H1 (cell line): ENCODE measurements around the gene CDK16. TPM values are rescaled to one million over a fixed set of nuclear protein-coding genes. Genes with fewer than 3 reads are reported as not detected.

Experiments
- CTCF ChIA-PET: fragments of 300-600 bp; sonication (Branson Sonifier 250); formaldehyde crosslinking; loops from one replicate; lab custom pipeline; 2021; ENCODE audit not compliant: partially characterized antibody; lab: Charles Lee
- POLR2A ChIA-PET: fragments of 300-600 bp; sonication (Branson Sonifier 250); formaldehyde crosslinking; loops from one replicate; lab custom pipeline; 2021; ENCODE audit warnings: inconsistent platforms; ENCODE audit not compliant: partially characterized antibody; lab: Charles Lee
- DNase-seq, 2 experiments: peaks; one replicate each; pipeline versions ENCODE4 v3.0.0 to v3.0.0-alpha.2; 2010 to 2022; ENCODE audit warnings: low spot score in 2 of 2, low read depth in 1 of 2, mixed read lengths in 1 of 2
- FAIRE-seq: peaks from 2 replicates; lab custom pipeline; 2011; peaks lifted over from hg19 to GRCh38; lab: Jason Lieb, UNC
- H2AFZ ChIP-seq: 2 replicates; pipeline ENCODE4 v1.8.1; 2012; ENCODE audit warnings: low read length, inconsistent platforms
- H2AK5ac ChIP-seq: 2 replicates; pipeline ENCODE4 v1.6.1; 2013; ENCODE audit warnings: low read depth, low read length
- H2BK120ac ChIP-seq: replicated peaks from 2 replicates; pipeline ENCODE3; 2013; ENCODE audit warnings: low read depth, low read length, inconsistent platforms
- H2BK12ac ChIP-seq: 2 replicates; pipeline ENCODE4 v1.6.1; 2013; ENCODE audit warnings: low read depth, low read length
- H2BK15ac ChIP-seq: 2 replicates; pipeline ENCODE4 v1.6.1; 2013; ENCODE audit warnings: low read length
- H2BK20ac ChIP-seq: 2 replicates; pipeline ENCODE4 v1.6.1; 2013; ENCODE audit warnings: low read length
- H2BK5ac ChIP-seq: 2 replicates; pipeline ENCODE4 v1.6.1; 2013; ENCODE audit warnings: low read depth, low read length
- H3K14ac ChIP-seq: 2 replicates; pipeline ENCODE4 v1.6.1; 2013; ENCODE audit warnings: inconsistent platforms; ENCODE audit not compliant: insufficient read length
- H3K18ac ChIP-seq: 2 replicates; pipeline ENCODE4 v1.6.1; 2013; ENCODE audit warnings: low read length; ENCODE audit errors: extremely low read depth
- H3K23ac ChIP-seq: 2 replicates; pipeline ENCODE4 v1.6.1; 2013; ENCODE audit warnings: inconsistent platforms; ENCODE audit not compliant: insufficient read length
- H3K23me2 ChIP-seq: 2 replicates; pipeline ENCODE4 v1.6.1; 2013; ENCODE audit warnings: low read depth, low read length
- H3K27ac ChIP-seq: 2 replicates; pipeline ENCODE4 v1.6.1; 2011; ENCODE audit warnings: low read depth, low read length, inconsistent platforms
- H3K27me3 ChIP-seq, 4 experiments: replicated peaks in 1 of 4; 1 replicate in 1 of 4; 2 replicates in 3 of 4; pipeline versions ENCODE4 v1.6.1 to v1.8.1; 2011 to 2013; ENCODE audit warnings: low read length in 3 of 4, mild to moderate bottlenecking in 3 of 4, inconsistent platforms in 2 of 4, mixed read lengths in 2 of 4, moderate library complexity in 1 of 4; ENCODE audit not compliant: control insufficient read depth in 3 of 4, insufficient read depth in 3 of 4; ENCODE audit errors: extremely low read depth in 1 of 4
- H3K36me3 ChIP-seq, 4 experiments: 2 replicates each; pipeline versions ENCODE4 v1.6.1 to v1.8.1; 2011 to 2013; ENCODE audit warnings: mild to moderate bottlenecking in 4 of 4, low read length in 3 of 4, moderate library complexity in 2 of 4, control low read depth in 1 of 4, inconsistent platforms in 1 of 4; ENCODE audit not compliant: insufficient read depth in 4 of 4, control insufficient read depth in 2 of 4
- H3K4ac ChIP-seq: replicated peaks from 2 replicates; pipeline ENCODE3; 2013; ENCODE audit warnings: low read length, low read depth, mixed read lengths, inconsistent platforms; ENCODE audit not compliant: insufficient read length
- H3K4me1 ChIP-seq, 4 experiments: replicated peaks in 1 of 4; 1 replicate in 1 of 4; 2 replicates in 3 of 4; pipeline versions ENCODE4 v1.6.1 to v1.8.1; 2011 to 2013; ENCODE audit warnings: low read length in 3 of 4, inconsistent platforms in 2 of 4, mixed read lengths in 1 of 4; ENCODE audit not compliant: insufficient read depth in 4 of 4, control insufficient read depth in 3 of 4
- H3K4me2 ChIP-seq, 2 experiments: 2 replicates each; pipeline versions ENCODE4 v1.6.1 to v1.8.1; 2011 to 2013; ENCODE audit warnings: low read depth in 2 of 2, low read length in 2 of 2, control low read depth in 1 of 2, inconsistent platforms in 1 of 2, mild to moderate bottlenecking in 1 of 2; ENCODE audit not compliant: insufficient read depth in 1 of 2
- H3K4me3 ChIP-seq, 4 experiments: fragments of 200-600, 300-600 bp in 1 of 4; sonication (generic), shearing (Covaris generic), sonication (Bioruptor Twin) in 1 of 4; 2 replicates each; pipeline versions ENCODE4 v1.5.1 to v1.8.1; 2011 to 2016; ENCODE audit warnings: low read length in 4 of 4, low read depth in 3 of 4, control low read depth in 2 of 4, inconsistent platforms in 2 of 4, mild to moderate bottlenecking in 2 of 4, mixed read lengths in 1 of 4, moderate library complexity in 1 of 4; ENCODE audit not compliant: insufficient read depth in 2 of 4; ENCODE audit errors: extremely low read depth in 1 of 4
- H3K56ac ChIP-seq: replicated peaks from 2 replicates; pipeline ENCODE3; 2013; ENCODE audit warnings: low read depth, mild to moderate bottlenecking, mixed read lengths, low read length, inconsistent platforms; ENCODE audit not compliant: insufficient read length
- H3K79me1 ChIP-seq: 2 replicates; pipeline ENCODE4 v1.6.1; 2013; ENCODE audit warnings: low read depth, low read length, control low read depth
- H3K79me2 ChIP-seq, 2 experiments: 2 replicates each; pipeline versions ENCODE4 v1.6.1 to v1.8.1; 2012 to 2013; ENCODE audit warnings: low read length in 2 of 2, mild to moderate bottlenecking in 2 of 2, inconsistent platforms in 1 of 2; ENCODE audit not compliant: insufficient read depth in 2 of 2, control insufficient read depth in 1 of 2
- H3K9ac ChIP-seq, 4 experiments: replicated peaks in 1 of 4; 1 replicate in 1 of 4; 2 replicates in 3 of 4; pipeline versions ENCODE4 v1.6.1 to v1.8.1; 2011 to 2013; ENCODE audit warnings: low read depth in 3 of 4, low read length in 3 of 4, control low read depth in 2 of 4, mild to moderate bottlenecking in 2 of 4, moderate library complexity in 2 of 4, inconsistent platforms in 1 of 4; ENCODE audit errors: extremely low read depth in 1 of 4
- H3K9me3 ChIP-seq, 2 experiments: 2 replicates each; pipeline versions ENCODE4 v1.6.1 to v1.8.1; 2012 to 2013; ENCODE audit warnings: mild to moderate bottlenecking in 2 of 2, moderate library complexity in 2 of 2, control low read depth in 1 of 2, inconsistent platforms in 1 of 2, low read depth in 1 of 2, low read length in 1 of 2, mixed read lengths in 1 of 2; ENCODE audit not compliant: insufficient read depth in 2 of 2
- H4K20me1 ChIP-seq, 2 experiments: replicated peaks in 1 of 2; 2 replicates each; pipeline versions ENCODE3 to v1.8.1; 2011 to 2013; ENCODE audit warnings: inconsistent platforms in 2 of 2, low read length in 2 of 2, mild to moderate bottlenecking in 1 of 2; ENCODE audit not compliant: insufficient read depth in 2 of 2, control insufficient read depth in 1 of 2
- H4K5ac ChIP-seq: 2 replicates; pipeline ENCODE4 v1.6.1; 2013; ENCODE audit warnings: low read length, low read depth, mixed read lengths, inconsistent platforms; ENCODE audit not compliant: insufficient read length
- H4K8ac ChIP-seq: 2 replicates; pipeline ENCODE4 v1.8.0; 2013; ENCODE audit warnings: mild to moderate bottlenecking, moderate library complexity, low read length, inconsistent platforms; ENCODE audit not compliant: insufficient read depth; ENCODE audit errors: extremely low read depth
- H4K91ac ChIP-seq: replicated peaks from 2 replicates; pipeline ENCODE3; 2013; ENCODE audit warnings: low read length, mixed read lengths, inconsistent platforms; ENCODE audit not compliant: insufficient read length
- BRCA1 ChIP-seq: IDR thresholded peaks from 2 replicates; pipeline ENCODE4 v1.6.1; 2012; ENCODE audit warnings: low read depth, low read length, improper control_type of control experiment
- CEBPB ChIP-seq: IDR thresholded peaks from 2 replicates; pipeline ENCODE4 v1.6.1; 2012; ENCODE audit warnings: low read depth, low read length
- EP300 ChIP-seq, 2 experiments: IDR thresholded peaks; 1 replicate in 1 of 2; 2 replicates in 1 of 2; pipeline ENCODE4 v1.6.1; 2011 to 2012; ENCODE audit warnings: low read depth in 2 of 2, low read length in 2 of 2, mild to moderate bottlenecking in 2 of 2, borderline replicate concordance in 1 of 2, inconsistent platforms in 1 of 2, moderate library complexity in 1 of 2
- FOSL1 ChIP-seq: IDR thresholded peaks from 2 replicates; pipeline ENCODE4 v1.6.1; 2011; ENCODE audit warnings: mild to moderate bottlenecking, low read depth, low read length, moderate library complexity; ENCODE audit not compliant: insufficient read depth
- GTF2F1 ChIP-seq: IDR thresholded peaks from 2 replicates; pipeline ENCODE4 v1.6.1; 2012; ENCODE audit warnings: low read depth, low read length, improper control_type of control experiment, borderline replicate concordance
- NRF1 ChIP-seq: IDR thresholded peaks from 2 replicates; pipeline ENCODE4 v1.6.1; 2011; ENCODE audit warnings: mild to moderate bottlenecking, low read depth, low read length, improper control_type of control experiment
- POLR2A ChIP-seq, 2 experiments: IDR thresholded peaks; 1 replicate in 1 of 2; 2 replicates in 1 of 2; pipeline ENCODE4 v1.6.1; 2011; ENCODE audit warnings: low read depth in 2 of 2, low read length in 2 of 2, mild to moderate bottlenecking in 2 of 2; ENCODE audit errors: control extremely low read depth in 1 of 2
- RXRA ChIP-seq: IDR thresholded peaks from 2 replicates; pipeline ENCODE4 v1.6.1; 2011; ENCODE audit warnings: low read depth, mild to moderate bottlenecking, low read length, moderate library complexity; ENCODE audit not compliant: insufficient read depth
- SIRT6 ChIP-seq: IDR thresholded peaks from one replicate; pipeline ENCODE4 v1.7.1; 2012; ENCODE audit warnings: low read length, inconsistent platforms
- SP1 ChIP-seq: IDR thresholded peaks from 2 replicates; pipeline ENCODE4 v1.6.1; 2011; ENCODE audit warnings: low read depth, low read length
- SRF ChIP-seq: IDR thresholded peaks from 2 replicates; pipeline ENCODE4 v1.6.1; 2011; ENCODE audit warnings: mild to moderate bottlenecking, low read depth, low read length, moderate library complexity
- WGBS, 2 experiments: shearing (Covaris generic) in 1 of 2; methylation state at CpG; one replicate each; pipeline versions ENCODE4 v1.1.6 to v1.1.7; 2013 to 2015; ENCODE audit warnings: low lambda C conversion rate in 2 of 2, mixed read lengths in 2 of 2, inconsistent platforms in 1 of 2, low coverage in 1 of 2, missing lambda C conversion rate in 1 of 2; ENCODE audit not compliant: insufficient replicate concordance in 2 of 2, insufficient coverage in 1 of 2, insufficient read length in 1 of 2; ENCODE audit errors: extremely low coverage in 1 of 2, missing lambda C conversion rate in 1 of 2; 5-methylcytosine and 5-hydroxymethylcytosine counted together
- polyA plus RNA-seq, 7 experiments: library from polyadenylated mRNA; depleted of rRNA in 3 of 7; stranded (reverse) in 5 of 7; unstranded in 2 of 7; fragments of >200 nt in 5 of 7; fragments of 200-250 nt in 2 of 7; gene quantifications; 1 replicate in 5 of 7; 2 replicates in 1 of 7; 4 replicates in 1 of 7; pipeline versions ENCODE4 v1.2.1 to v1.2.3, GENCODE V29; 2011 to 2013; ENCODE audit warnings: missing spikeins in 2 of 7, mixed read lengths in 2 of 7
- total RNA-seq: library from RNA; stranded (reverse); fragmentation: NEBNext Ultra II Directional; extraction: Animal tissue kit (Norgen Biotek cat#: 25700); gene quantifications from 2 replicates; pipeline ENCODE4 v1.2.1, GENCODE V29; 2021
- TF ChIP-seq, protein P1 (sequence below): IDR thresholded peaks from 2 replicates; pipeline ENCODE4 v1.6.1; 2012; ENCODE audit warnings: inconsistent platforms

CDK16 gene
- total and polyA plus RNA-seq, 2 of the 8 experiments (the other 6 are each of a cell fraction or from before 2014, with no cell fraction given) = 124 to 204 TPM

DNA sequence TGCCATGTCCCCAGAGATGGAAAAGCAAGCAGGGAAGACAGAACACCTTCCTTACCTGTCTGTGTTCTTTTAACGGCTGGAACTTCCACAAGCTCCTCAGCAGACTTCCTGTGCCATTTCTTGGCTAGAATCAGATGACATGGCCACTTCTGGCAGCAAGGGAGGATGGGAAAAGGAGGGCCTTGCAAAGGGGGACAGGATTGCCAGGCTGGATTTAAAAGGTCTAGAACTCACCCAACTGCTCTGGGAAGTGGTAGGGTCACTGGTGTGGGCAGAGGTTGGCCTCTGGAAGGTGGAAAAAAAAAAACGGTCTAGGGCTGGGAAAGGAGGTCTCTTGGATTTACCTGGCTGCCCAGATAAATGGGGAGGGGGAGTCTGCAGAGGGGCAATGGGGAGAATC, 12.7 kb downstream of the CDK16 start:
- WGBS, 2 experiments = 69% methylated on average over 1 of the region's 2 CpGs; no CpG with 5 or more reads in 1 of the 2 experiments
- FAIRE-seq (no peak), DNase-seq (no peak)
- no peak overlapping the region for H3K4me3 ChIP-seq
- H3K4ac ChIP-seq = no peak overlapping the region
- no peak overlapping the region for H2AFZ ChIP-seq
- H3K27me3 ChIP-seq = no peaks in the 10 kb centered on the region
- no peaks in the 10 kb centered on the region for H4K20me1 ChIP-seq
- H2BK12ac ChIP-seq = peak overlapping the region; percentile 27; the same call in 1 of the 2 replicates
- no peak overlapping the region for H2BK120ac ChIP-seq
- H2BK15ac ChIP-seq = no peak overlapping the region
- H3K23ac ChIP-seq = no peak overlapping the region
- no peaks in the 10 kb centered on the region for H3K9me3 ChIP-seq
- H2BK5ac ChIP-seq = no peak overlapping the region
- H3K14ac ChIP-seq = no peak overlapping the region
- peaks cover 0 to 25% (median 15%) of the 10 kb centered on the region in 4 experiments; a peak in 6 of 8 replicates for H3K36me3 ChIP-seq
- H3K79me1 ChIP-seq = no peaks in the 10 kb centered on the region
- H4K5ac ChIP-seq = no peak overlapping the region
- H2AK5ac ChIP-seq = no peak overlapping the region
- no peak overlapping the region for H3K18ac ChIP-seq
- H2BK20ac ChIP-seq = no peak overlapping the region
- H4K91ac ChIP-seq = no peak overlapping the region
- no peak overlapping the region for H3K56ac ChIP-seq
- ChIA-PET POLR2A (interaction anchor here (0.6 to 3.0 kb wide), 8 partner anchors 8 to 90 kb away, joined by 3 to 16 read pairs (median 4); no protein-coding TSS in a partner anchor), CTCF (interaction anchor here (0.7 kb wide), 1 partner anchor 154 kb away, joined by 3 read pairs; no protein-coding TSS in a partner anchor)
- no peak overlapping the region for H3K9ac ChIP-seq
- H3K27ac ChIP-seq = no peak overlapping the region
- TF ChIP-seq POLR2A (IDR thresholded peaks at IDR 0.05; ENCODE audit: control extremely low read depth in 1 of 2, low read depth in 2 of 2, low read length in 2 of 2) (no peak), SP1 (no peak), RXRA (no peak), SIRT6 (no peak), NRF1 (no peak), FOSL1 (no peak), GTF2F1 (no peak), SRF (no peak), CEBPB (no peak), EP300 (IDR thresholded peaks at IDR 0.05; ENCODE audit: borderline replicate concordance in 1 of 2, low read depth in 2 of 2, low read length in 2 of 2) (no peak), BRCA1 (no peak)
- TF ChIP-seq, protein P1, sequence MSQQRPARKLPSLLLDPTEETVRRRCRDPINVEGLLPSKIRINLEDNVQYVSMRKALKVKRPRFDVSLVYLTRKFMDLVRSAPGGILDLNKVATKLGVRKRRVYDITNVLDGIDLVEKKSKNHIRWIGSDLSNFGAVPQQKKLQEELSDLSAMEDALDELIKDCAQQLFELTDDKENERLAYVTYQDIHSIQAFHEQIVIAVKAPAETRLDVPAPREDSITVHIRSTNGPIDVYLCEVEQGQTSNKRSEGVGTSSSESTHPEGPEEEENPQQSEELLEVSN = no peak
- peaks cover 0 to 25% of the 10 kb centered on the region in 2 experiments; a peak in 3 of 4 replicates for H3K79me2 ChIP-seq
- H4K8ac ChIP-seq = no peak overlapping the region
- no peaks in the 10 kb centered on the region for H3K23me2 ChIP-seq
- peaks cover 0 to 9% (median 5%) of the 10 kb centered on the region in 4 experiments; a peak in 4 of 7 replicates for H3K4me1 ChIP-seq
- no peak overlapping the region for H3K4me2 ChIP-seq
